ENCODE data around the gene RAMP3. TPM values are rescaled to one million over a fixed set of nuclear protein-coding genes. Genes with fewer than 3 reads are reported as not detected.

RAMP3 gene
- 0.81 and 25.9 TPM in 2 replicates for total RNA-seq

GRCh38 chr7:45157653-45158401, at the start of gene RAMP3:
RAMP3 (plus strand) TSS chr7:45157791; CDS start chr7:45157829, 38 bp downstream.

GRCh38 chr7:45111298-45112223, 46.0 kb upstream of the RAMP3 start, which contains the start of gene TBRG4:
TBRG4 (minus strand) TSS chr7:45111697; CDS start chr7:45109237, 2,460 bp downstream.

Other genes starting within 250 kb of the RAMP3 start
- under 0.01 and 0.13 TPM in 2 replicates for gene MYO1G, start 178.8 kb upstream of the RAMP3 start, total RNA-seq
- gene CCM2, start 157.6 kb upstream of the RAMP3 start, total RNA-seq, result 64.1 and 72.2 TPM in 2 replicates
- 0.32 and 2.0 TPM in 2 replicates for gene NACAD, start 68.8 kb upstream of the RAMP3 start, total RNA-seq
- 54.2 and 59.0 TPM in 2 replicates for gene TBRG4, start 46.1 kb upstream of the RAMP3 start, total RNA-seq